Breast epithelium (tissue), 3 donors: Measurements from ENCODE around the gene SLC43A2.

Source experiments
- CTCF ChIP-seq, 3 donors: fragments of 450-650 bp; IDR thresholded peaks; one replicate each; pipeline ENCODE4 v1.5.1; 2016 to 2017; ENCODE audit warnings: antibody characterized with exemption in 3 of 3, mild to moderate bottlenecking in 3 of 3, moderate library complexity in 3 of 3
- POLR2A ChIP-seq: fragments of 450-650 bp; IDR thresholded peaks from one replicate; pipeline ENCODE4 v1.6.1; 2016; ENCODE audit warnings: antibody characterized with exemption, mild to moderate bottlenecking, moderate library complexity
- POLR2AphosphoS5 ChIP-seq, 3 donors: sonication (generic); formaldehyde crosslinking; IDR thresholded peaks; one replicate each; pipeline ENCODE4 v1.6.1; 2017; ENCODE audit warnings: antibody characterized with exemption in 3 of 3

GRCh38 chr17:1638624-1639300 is 10.1 kb upstream of the SLC43A2 start:
- TF ChIP-seq CTCF (IDR thresholded peaks at IDR 0.05) (no peak), POLR2A (no peak), POLR2AphosphoS5 (IDR thresholded peaks at IDR 0.05) (no peak)
